HG03025 (cell line): ENCODE measurements around the gene USP51.
A peak's percentile ranks its signal among the peaks of the same experiment; 100 is the strongest.
"Not testable (repeated sequence)": the region's sequence is repeated elsewhere in the genome, so short reads cannot be mapped to it uniquely, and the experiment has no call there.

ENCODE experiments used
- ATAC-seq: cut with Tn5 transposase; IDR thresholded peaks from one replicate; pipeline ENCODE4 v1.9.1; 2021; ENCODE audit warnings: mild to moderate bottlenecking, moderate library complexity; ENCODE audit not compliant: unreplicated experiment, low FRiP score

Gene USP51

DNA sequence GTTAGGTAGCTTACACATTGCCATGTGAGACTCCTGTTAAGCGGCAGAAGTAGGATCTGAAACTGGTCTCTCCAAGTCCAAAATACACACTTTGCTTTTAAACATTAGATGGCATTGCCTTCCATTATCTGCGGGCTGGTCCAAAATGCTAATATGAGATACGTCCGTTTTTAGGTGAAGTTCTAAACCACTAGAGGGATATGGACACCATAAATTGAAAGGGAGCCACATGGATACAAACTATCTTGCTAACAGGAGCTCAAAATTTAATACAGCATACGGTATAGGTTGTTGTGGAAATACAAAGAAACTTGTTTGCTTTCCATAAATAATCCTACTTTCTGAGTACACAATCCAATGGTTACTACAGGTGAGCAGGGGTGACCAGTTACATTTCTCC lies 23.9 kb downstream of the USP51 start:
- ATAC-seq = not testable (repeated sequence)

DNA sequence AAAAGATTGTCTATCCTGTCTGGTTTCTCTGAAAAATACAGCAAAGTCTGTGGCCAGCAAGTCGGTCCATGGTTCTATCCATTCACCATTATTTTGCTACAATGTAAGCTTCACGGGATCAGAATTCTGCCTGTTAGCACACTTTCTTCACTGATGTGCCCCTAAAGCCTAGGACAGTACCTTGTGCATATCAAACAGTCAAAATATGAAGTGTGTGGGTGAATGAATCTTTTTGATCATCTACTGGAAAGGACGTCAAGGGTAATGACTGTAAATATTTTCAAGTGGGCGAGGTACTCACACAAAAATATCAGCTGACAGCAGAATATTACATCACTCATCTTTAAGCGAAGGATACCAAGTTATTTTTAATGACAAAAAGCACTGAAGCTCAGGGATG lies 24.5 kb downstream of the USP51 start:
- ATAC-seq = not testable (repeated sequence)

DNA sequence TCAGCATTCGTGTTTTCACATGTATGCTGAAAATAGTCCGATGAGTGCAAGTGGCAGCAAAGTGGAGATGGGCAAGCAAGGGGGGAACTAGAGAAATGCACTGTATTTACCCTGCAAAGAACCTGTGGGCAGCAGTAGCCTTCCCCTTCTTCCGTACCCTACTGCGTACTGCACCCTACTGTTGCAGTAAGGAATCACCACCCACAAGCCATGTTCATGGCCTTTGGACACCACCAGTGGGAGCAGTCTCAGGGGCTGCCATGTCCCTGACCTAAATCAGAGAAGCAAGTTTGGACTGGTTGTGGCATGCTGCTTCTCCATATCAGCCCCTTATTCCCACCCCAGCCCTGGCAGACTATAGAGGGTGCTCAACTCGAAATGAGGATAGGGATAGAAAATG lies 25.6 kb downstream of the USP51 start:
- ATAC-seq = not testable (repeated sequence)

- ATAC-seq = not testable (repeated sequence)
Measured at GRCh38 chrX:55459926-55460325, 29.7 kb downstream of the USP51 start.

- not testable (repeated sequence) for ATAC-seq
Measured at GRCh38 chrX:55459426-55459825, 30.2 kb downstream of the USP51 start.

GRCh38 chrX:55455708-55456107 lies 33.9 kb downstream of the USP51 start:
- not testable (repeated sequence) for ATAC-seq

DNA sequence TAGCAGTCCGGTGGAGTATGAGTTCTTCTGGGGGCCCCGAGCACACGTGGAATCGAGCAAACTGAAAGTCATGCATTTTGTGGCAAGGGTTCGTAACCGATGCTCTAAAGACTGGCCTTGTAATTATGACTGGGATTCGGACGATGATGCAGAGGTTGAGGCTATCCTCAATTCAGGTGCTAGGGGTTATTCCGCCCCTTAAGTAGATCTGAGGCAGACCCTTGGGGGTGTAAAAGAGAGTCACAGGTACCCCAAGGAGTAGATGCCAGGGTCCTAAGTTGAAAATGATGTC lies 36.9 kb downstream of the USP51 start:
- no peak for ATAC-seq

DNA sequence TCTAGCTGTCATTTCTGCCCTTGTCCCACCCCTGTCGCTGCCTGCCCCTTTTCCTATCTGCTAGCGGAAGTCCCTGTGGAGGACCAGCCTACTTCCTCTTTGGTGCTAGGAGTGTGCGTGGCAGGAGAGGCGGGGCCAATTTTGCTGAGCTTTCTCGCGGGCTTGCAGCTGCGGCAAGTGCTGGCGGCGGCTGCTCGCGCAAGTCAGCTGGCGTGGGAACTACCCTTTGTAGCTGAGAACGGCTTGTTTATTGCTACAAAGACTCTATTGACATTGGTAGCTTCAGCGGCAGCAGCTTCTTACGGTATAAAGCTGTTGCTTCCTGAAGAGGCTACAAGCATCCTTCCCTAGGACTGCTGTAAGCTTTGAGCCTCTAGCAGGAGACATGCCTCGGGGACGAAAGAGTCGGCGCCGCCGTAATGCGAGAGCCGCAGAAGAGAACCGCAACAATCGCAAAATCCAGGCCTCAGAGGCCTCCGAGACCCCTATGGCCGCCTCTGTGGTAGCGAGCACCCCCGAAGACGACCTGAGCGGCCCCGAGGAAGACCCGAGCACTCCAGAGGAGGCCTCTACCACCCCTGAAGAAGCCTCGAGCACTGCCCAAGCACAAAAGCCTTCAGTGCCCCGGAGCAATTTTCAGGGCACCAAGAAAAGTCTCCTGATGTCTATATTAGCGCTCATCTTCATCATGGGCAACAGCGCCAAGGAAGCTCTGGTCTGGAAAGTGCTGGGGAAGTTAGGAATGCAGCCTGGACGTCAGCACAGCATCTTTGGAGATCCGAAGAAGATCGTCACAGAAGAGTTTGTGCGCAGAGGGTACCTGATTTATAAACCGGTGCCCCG lies 37.4 kb downstream of the USP51 start, which contains the start of gene MAGEH1:
MAGEH1 (plus strand) TSS at position 138 of the 843 bp plus-strand sequence; CDS start at position 386, 248 bp downstream.
- ATAC-seq = peak; percentile 93

DNA sequence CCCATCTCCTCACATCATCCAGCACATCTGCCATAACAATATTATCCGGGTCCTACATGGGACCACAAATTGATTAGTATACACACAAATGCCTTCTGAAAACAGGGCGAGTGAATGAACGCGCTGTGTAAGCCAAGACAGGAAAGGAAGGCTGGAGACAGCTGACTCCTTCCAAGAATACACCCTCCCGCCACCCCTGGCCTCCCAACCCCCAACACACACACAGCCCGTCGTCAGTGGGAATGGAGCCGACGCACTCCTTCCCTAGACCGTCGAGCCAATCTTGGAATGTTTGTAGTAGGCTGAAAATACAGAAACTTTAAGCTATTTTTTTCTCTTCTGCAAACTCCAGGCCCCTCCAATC lies 38.0 kb downstream of the USP51 start:
- ATAC-seq = peak; percentile 18

GRCh38 chrX:55451141-55451540 lies 38.5 kb downstream of the USP51 start:
- ATAC-seq = no peak

GRCh38 chrX:55450259-55450658 lies 39.4 kb downstream of the USP51 start:
- no peak for ATAC-seq

GRCh38 chrX:55443468-55443867 lies 46.2 kb downstream of the USP51 start:
- ATAC-seq = not testable (repeated sequence)
